ENCODE measurements around the gene CDK14. TPM values are rescaled to one million over a fixed set of nuclear protein-coding genes. Genes with fewer than 3 reads are reported as not detected.
A peak's percentile ranks its signal among the peaks of the same experiment; 100 is the strongest.

Gene CDK14
- 13.6 and 19.5 TPM in 2 replicates for total RNA-seq

- DNase-seq (ENCODE audit: low read depth, low spot score), result no peak
Observed at GRCh38 chr7:90595801-90596670, at the start of gene CDK14. Gene CDK14, plus strand, starts transcription at chr7:90596321. Its CDS starts 307 bp downstream, at chr7:90596628.

DNA sequence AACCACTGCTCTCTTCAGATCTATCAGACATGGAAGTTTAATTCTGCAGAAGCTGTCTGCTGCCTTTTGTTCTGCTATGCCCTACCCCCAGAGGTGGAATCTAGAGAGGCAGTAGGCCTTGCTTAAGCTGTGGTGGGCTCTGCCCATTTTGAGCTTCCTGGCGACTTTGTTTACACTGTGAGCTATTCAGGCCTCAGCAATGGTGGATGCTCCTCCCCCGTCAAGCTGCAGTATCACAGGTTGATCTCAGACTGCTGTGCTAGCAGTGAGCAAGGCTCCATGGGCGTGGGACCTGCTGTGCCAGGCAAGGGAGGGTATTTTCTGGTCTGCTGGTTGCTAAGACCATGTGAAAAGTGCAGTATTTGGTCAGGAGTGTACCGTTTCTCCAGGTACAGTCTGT, 45.1 kb upstream of the CDK14 start:
- DNase-seq (ENCODE audit: low read depth, low spot score), result no peak

GRCh38 chr7:90552521-90552920, 43.6 kb upstream of the CDK14 start:
- no peak for DNase-seq (ENCODE audit: low read depth, low spot score)

- DNase-seq (ENCODE audit: low read depth, low spot score), result no peak
Observed at GRCh38 chr7:90560730-90561129, 35.4 kb upstream of the CDK14 start.

- no peak for DNase-seq (ENCODE audit: low read depth, low spot score)
Observed at GRCh38 chr7:90563286-90563685, 32.8 kb upstream of the CDK14 start.

DNA sequence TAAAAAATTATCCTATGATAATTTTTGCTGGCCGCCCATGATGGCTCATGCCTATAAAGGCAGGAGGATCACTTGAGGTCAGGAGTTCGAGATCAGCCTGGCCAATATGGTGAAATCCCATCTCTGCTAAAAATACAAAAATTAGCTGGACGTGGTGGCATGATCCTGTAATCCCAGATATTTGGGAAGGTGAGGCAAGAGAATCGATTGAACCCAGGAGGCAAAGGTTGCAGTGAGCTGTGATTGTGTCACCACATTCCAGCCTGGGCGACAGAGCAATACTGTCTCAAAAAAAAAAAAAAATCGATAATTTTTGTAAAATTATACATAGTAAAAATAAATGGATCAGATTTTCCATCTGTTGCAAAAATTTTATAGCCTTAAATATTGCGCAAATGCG, 31.7 kb upstream of the CDK14 start:
- DNase-seq (ENCODE audit: low read depth, low spot score), result no peak

GRCh38 chr7:90568213-90568612, 27.9 kb upstream of the CDK14 start:
- DNase-seq (ENCODE audit: low read depth, low spot score), result no peak

GRCh38 chr7:90569368-90569767, 26.8 kb upstream of the CDK14 start:
- DNase-seq (ENCODE audit: low read depth, low spot score), result no peak

DNA sequence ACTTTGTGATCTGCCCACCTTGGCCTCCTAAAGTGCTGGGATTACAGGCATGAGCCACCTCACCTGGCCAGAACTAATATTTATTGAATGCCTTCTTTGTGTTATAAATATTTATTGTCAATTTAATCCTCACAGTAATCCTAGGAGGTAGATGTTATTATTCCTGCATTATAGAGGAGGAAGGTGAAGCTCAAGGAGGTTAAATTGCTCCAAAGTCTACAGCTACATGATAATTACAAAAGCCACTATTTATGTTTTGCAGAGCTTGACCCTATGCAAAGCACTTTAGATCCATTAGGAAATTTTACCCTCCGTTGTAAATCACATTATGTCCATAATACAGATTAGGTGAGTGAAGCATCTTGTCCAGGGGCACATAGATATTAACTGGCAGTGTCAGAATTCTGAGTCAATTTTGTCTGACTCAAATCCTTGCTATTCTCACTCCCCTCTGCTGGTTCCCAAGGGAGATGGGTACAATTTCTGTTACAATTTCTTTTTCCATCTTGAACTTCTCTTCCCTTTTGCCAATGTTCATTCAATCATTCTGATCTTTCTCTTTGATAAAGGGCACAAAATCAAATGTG, 25.7 kb upstream of the CDK14 start:
- no peak for DNase-seq (ENCODE audit: low read depth, low spot score)

- DNase-seq (ENCODE audit: low read depth, low spot score), result no peak
Observed at GRCh38 chr7:90574146-90574819, 21.8 kb upstream of the CDK14 start.

DNA sequence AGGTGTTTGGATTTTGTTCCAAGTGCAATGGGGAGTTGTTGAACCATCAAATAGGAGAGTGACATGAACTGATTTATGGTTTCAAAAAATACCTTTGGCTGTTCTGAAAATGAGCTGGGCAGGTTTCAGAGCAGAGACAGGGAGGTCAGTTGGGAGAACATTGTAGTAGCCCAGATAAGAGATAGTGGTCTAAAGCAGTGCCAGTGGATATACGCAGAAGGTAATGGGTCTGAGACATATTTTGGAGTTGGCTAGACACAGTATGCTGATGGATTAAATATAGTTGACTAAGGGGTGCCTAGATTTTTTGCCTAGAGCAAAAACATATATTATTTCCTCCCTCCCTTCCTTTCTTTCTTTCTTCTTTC, 21.3 kb upstream of the CDK14 start:
- no peak for DNase-seq (ENCODE audit: low read depth, low spot score)

DNA sequence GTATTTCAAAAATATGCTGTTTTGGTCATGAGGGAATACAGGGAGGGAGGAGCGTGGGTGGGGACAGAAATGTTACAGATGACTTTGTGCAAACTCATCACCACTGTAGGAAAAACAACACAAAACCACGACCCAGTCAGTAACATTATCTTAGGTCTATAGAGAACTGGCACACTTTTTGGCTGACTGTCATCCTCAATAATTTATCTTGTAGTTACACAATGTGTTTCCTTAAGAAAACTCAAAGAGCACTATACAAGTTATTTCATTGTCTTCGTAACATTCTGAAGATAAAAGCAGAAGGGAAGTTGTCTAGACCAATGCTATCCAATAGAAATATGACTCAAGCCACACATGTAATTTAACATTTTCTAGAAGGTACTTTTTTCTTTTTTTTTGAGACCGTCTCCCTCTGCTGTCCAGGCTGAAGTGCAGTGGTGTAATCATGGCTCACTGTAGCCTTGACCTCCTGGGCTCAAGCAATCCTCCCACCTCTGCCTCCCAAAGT, 16.9 kb upstream of the CDK14 start:
- DNase-seq (ENCODE audit: low read depth, low spot score), result no peak

GRCh38 chr7:90580051-90580450, 16.1 kb upstream of the CDK14 start:
- DNase-seq (ENCODE audit: low read depth, low spot score), result no peak

GRCh38 chr7:90582164-90582563, 14.0 kb upstream of the CDK14 start:
- DNase-seq (ENCODE audit: low read depth, low spot score), result no peak

GRCh38 chr7:90584378-90584777, 11.7 kb upstream of the CDK14 start:
- DNase-seq (ENCODE audit: low read depth, low spot score), result no peak

DNA sequence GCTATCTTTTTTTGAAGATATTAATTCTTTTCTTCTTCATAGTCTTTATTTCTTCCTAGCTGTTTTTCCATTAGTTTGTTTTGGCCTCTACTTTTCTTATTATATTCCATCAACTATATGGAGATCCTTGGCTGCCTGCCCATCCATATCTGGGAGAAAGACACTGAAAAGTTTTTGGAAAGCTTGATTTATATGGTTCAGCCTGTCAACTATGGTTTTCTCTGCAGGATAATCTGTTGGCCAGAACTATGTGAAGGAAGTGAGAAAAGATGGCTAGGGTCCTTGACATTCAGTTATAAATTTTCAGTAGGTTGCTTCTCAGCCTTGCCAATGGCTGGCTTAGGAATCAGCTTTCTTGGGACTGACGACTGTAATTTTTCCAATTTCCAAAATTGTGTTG, 10.0 kb upstream of the CDK14 start:
- DNase-seq (ENCODE audit: low read depth, low spot score), result no peak

DNA sequence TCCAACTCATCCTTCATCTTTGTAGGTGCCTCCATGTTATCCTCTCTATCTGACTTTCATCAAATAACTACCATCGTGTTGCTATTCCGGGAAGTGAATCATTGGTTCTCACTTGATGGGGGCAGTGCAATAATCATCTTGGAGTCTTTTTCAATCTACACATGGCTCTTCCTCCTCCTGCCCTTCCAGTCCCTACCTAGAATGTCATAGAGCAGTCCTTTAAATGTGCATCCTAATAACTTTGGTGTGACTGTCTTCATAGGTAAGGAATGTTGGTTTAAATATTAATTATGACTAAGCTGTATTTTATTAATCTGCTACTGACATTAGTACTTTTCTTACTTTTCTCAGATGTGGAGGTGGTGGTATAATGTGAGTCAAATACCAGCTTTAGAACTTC, 8.4 kb upstream of the CDK14 start:
- DNase-seq (ENCODE audit: low read depth, low spot score), result no peak

DNA sequence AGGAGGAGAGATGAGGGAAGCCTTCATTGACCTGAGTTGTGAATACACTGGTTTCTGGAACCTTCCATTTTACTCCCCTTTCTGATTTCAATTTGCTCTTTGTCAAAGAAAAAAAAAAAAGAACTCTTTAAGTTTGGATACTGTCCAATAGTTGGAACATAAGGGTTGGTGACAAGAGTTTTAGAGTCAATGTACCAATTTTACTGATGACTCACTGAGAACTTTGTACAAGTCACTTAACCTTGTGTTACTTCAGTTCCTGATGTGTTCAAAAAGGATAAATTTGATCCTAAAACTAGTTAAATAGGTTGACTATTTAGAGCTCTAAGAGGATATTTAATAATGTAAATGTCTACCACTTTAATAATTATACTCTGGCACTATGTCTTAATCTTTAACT, 4.1 kb upstream of the CDK14 start:
- DNase-seq (ENCODE audit: low read depth, low spot score), result no peak

- DNase-seq (ENCODE audit: low read depth, low spot score), result no peak
Observed at GRCh38 chr7:90593205-90593604, 2.9 kb upstream of the CDK14 start.

DNA sequence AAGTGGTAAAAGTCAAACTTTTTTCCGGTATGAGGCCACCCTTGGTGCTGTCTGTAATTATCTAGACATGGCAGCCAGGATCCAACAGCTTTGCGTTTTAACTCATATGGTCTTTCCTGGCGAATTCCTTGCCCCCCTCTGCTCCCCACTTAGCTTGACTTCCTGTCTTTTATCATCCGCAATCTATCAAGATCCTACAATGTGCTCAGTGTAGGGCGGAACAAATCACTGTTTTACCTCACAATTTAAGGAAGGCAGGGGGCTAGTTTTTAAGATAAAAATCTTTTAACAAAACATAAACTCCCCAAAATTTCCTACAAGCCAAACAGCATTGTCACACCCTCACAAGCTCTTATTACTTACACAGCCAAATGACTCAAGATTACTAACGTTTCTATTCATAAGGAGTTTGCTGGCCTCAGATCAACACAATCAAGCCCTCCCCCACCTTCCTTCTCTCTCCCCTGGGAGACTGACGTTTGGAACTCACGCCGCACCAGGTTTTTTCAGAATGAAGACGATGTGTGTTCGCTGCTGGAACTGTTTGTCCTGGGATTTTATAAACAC, 1.3 kb upstream of the CDK14 start:
- peak; percentile 67 for DNase-seq (ENCODE audit: low read depth, low spot score)

- no peak for DNase-seq (ENCODE audit: low read depth, low spot score)
Observed at GRCh38 chr7:90595342-90595800, 750 bp upstream of the CDK14 start.
